MM.1S (cell line): Measurements from ENCODE around the gene TPM4.

Source experiments
- CTCF ChIP-seq: fragments of 300-600 bp; sonication (generic); IDR thresholded peaks from 2 replicates; pipeline ENCODE4 v1.5.1; 2016; ENCODE audit warnings: antibody characterized with exemption, low read length, mixed read lengths
- EZH2 ChIP-seq: fragments of 300-600 bp; sonication (generic); optimal IDR thresholded peaks from 2 replicates; pipeline ENCODE3; 2017; ENCODE audit warnings: low read depth, mild to moderate bottlenecking, antibody characterized with exemption, low read length, mixed read lengths
- EZH2phosphoT487 ChIP-seq: fragments of 300-600 bp; sonication (generic); IDR thresholded peaks from 2 replicates; pipeline ENCODE4 v1.6.1; 2018; ENCODE audit warnings: antibody characterized with exemption, low read length

GRCh38 chr19:16104722-16105121 lies 28.4 kb downstream of the TPM4 start:
- TF ChIP-seq CTCF (no peak), EZH2 (no peak), EZH2phosphoT487 (no peak)
